B cell (primary cell): ENCODE results near the gene ATF6B. TPM values are rescaled to one million over a fixed set of nuclear protein-coding genes. Genes with fewer than 3 reads are reported as not detected.

Experiments
- ATAC-seq: fragments of 200-7000 bp; cut with Tn5 transposase; one replicate; pipeline ENCODE4 v1.10.0; 2021; ENCODE audit warnings: low read depth, mild to moderate bottlenecking, moderate number of reproducible peaks, moderate library complexity
- CTCF ChIA-PET: fragments of 350-600 bp; sonication (Branson Sonifier 250); formaldehyde crosslinking; loops from one replicate; lab custom pipeline; 2021; ENCODE audit warnings: antibody characterized with exemption, inconsistent platforms; lab: Charles Lee
- POLR2A ChIA-PET: fragments of 350-600 bp; sonication (Branson Sonifier 250); formaldehyde crosslinking; loops from one replicate; lab custom pipeline; 2021; ENCODE audit warnings: antibody characterized with exemption; lab: Charles Lee
- DNase-seq: peaks from one replicate; pipeline ENCODE4 v3.0.0; 2013
- H2AFZ ChIP-seq: 2 replicates; pipeline ENCODE4 v1.6.1; 2012; ENCODE audit warnings: mild to moderate bottlenecking, low read depth, low read length; ENCODE audit not compliant: insufficient read depth, poor library complexity, severe bottlenecking
- H3K27ac ChIP-seq, 2 donors: 1 replicate in 1 of 2; 2 replicates in 1 of 2; pipeline ENCODE4 v1.5.1; 2012 to 2013; ENCODE audit warnings: low read length in 2 of 2, mild to moderate bottlenecking in 2 of 2, moderate library complexity in 1 of 2
- H3K27me3 ChIP-seq, 4 experiments: fragments of 200-600 bp in 1 of 4; sonication (generic) in 1 of 4; replicated peaks in 1 of 4; 1 replicate in 2 of 4; 2 replicates in 2 of 4; pipeline versions ENCODE4 v1.6.1 to v1.7.0; 2013 to 2016; ENCODE audit warnings: low read length in 3 of 4, mild to moderate bottlenecking in 2 of 4, mixed read lengths in 1 of 4, moderate library complexity in 1 of 4; ENCODE audit not compliant: insufficient read depth in 4 of 4, control insufficient read depth in 3 of 4; ENCODE audit errors: control extremely low read depth in 1 of 4
- H3K36me3 ChIP-seq, 2 experiments: replicated peaks in 1 of 2; 1 replicate in 1 of 2; 2 replicates in 1 of 2; pipeline versions ENCODE4 v1.6.1 to v1.7.1; 2013; ENCODE audit warnings: low read length in 1 of 2; ENCODE audit not compliant: insufficient read depth in 2 of 2, control insufficient read depth in 1 of 2; ENCODE audit errors: control extremely low read depth in 1 of 2, extremely low read depth in 1 of 2
- H3K4me1 ChIP-seq, 2 donors: fragments of 200-600 bp in 1 of 2; sonication (generic) in 1 of 2; 1 replicate in 1 of 2; 2 replicates in 1 of 2; pipeline versions ENCODE4 v1.5.1 to v1.6.1; 2013 to 2017; ENCODE audit warnings: low read length in 2 of 2; ENCODE audit not compliant: control insufficient read depth in 2 of 2, insufficient read depth in 2 of 2
- H3K4me2 ChIP-seq: replicated peaks from 2 replicates; pipeline ENCODE3; 2012; ENCODE audit warnings: mild to moderate bottlenecking, low read depth, low read length; ENCODE audit not compliant: poor library complexity, severe bottlenecking
- H3K4me3 ChIP-seq, 5 experiments: fragments of 200-600 bp in 1 of 5; sonication (generic) in 1 of 5; 1 replicate in 3 of 5; 2 replicates in 2 of 5; pipeline versions ENCODE4 v1.5.1 to v1.7.0; 2011 to 2016; ENCODE audit warnings: low read length in 4 of 5, mild to moderate bottlenecking in 4 of 5, low read depth in 2 of 5, control low read depth in 1 of 5, moderate library complexity in 1 of 5; ENCODE audit not compliant: insufficient read depth in 1 of 5; ENCODE audit errors: control extremely low read depth in 1 of 5, extremely low read depth in 1 of 5
- H3K79me2 ChIP-seq: fragments of 200-600 bp; sonication (generic); one replicate; pipeline ENCODE4 v1.6.0; 2016; ENCODE audit warnings: low read length; ENCODE audit not compliant: control insufficient read depth, insufficient read depth
- H3K9ac ChIP-seq: fragments of 200-600 bp; sonication (generic); 2 replicates; pipeline ENCODE4 v1.6.1; 2017; ENCODE audit warnings: mild to moderate bottlenecking, low read length, moderate library complexity
- H3K9me3 ChIP-seq, 3 donors: one replicate each; pipeline versions ENCODE4 v1.6.1 to v1.7.1; 2013; ENCODE audit warnings: low read length in 2 of 3; ENCODE audit not compliant: control insufficient read depth in 2 of 3, insufficient read depth in 1 of 3; ENCODE audit errors: control extremely low read depth in 1 of 3
- H4K20me1 ChIP-seq: 2 replicates; pipeline ENCODE4 v1.6.0; 2012; ENCODE audit warnings: mild to moderate bottlenecking, low read length; ENCODE audit not compliant: insufficient read depth, control insufficient read depth, poor library complexity, severe bottlenecking
- H3K27ac Mint-ChIP-seq: one replicate; pipeline ENCODE4 v1.8.0; 2021; ENCODE audit warnings: mixed read lengths
- H3K27me3 Mint-ChIP-seq: one replicate; pipeline ENCODE4 v1.8.0; 2021; ENCODE audit warnings: mixed read lengths
- H3K4me1 Mint-ChIP-seq: one replicate; pipeline ENCODE4 v1.8.0; 2021; ENCODE audit warnings: mixed read lengths
- H3K4me3 Mint-ChIP-seq: one replicate; pipeline ENCODE4 v1.8.0; 2021; ENCODE audit warnings: mixed read lengths
- H3K9me3 Mint-ChIP-seq: one replicate; pipeline ENCODE4 v1.8.0; 2022; ENCODE audit warnings: mixed read lengths; ENCODE audit not compliant: insufficient read depth
- CTCF ChIP-seq: fragments of 200-600 bp; IDR thresholded peaks from one replicate; pipeline ENCODE4 v1.8.0; 2022; ENCODE audit warnings: antibody characterized with exemption, mild to moderate bottlenecking
- EZH2 ChIP-seq: IDR thresholded peaks from 2 replicates; pipeline ENCODE4 v1.6.1; 2012; ENCODE audit warnings: borderline replicate concordance, low read depth, mild to moderate bottlenecking, moderate library complexity, low read length; ENCODE audit not compliant: insufficient read depth, poor library complexity, severe bottlenecking
- WGBS: methylation state at CpG from one replicate; pipeline ENCODE4 v1.1.5; 2013; ENCODE audit warnings: missing lambda C conversion rate; ENCODE audit not compliant: insufficient coverage; 5-methylcytosine and 5-hydroxymethylcytosine counted together
- intact Hi-C: fragments of 100-400 bp; cut with micrococcal nuclease; formaldehyde crosslinking; loops from one replicate; pipeline ENCODE4 v1.10.0; 2022
- polyA plus RNA-seq: library from polyadenylated mRNA; depleted of rRNA; stranded (reverse); fragments of >200 nt; gene quantifications from 2 replicates; pipeline ENCODE4 v1.2.3, GENCODE V29; 2012
- total RNA-seq, 2 donors: library from RNA; stranded (reverse); fragments of 120-200 nt in 1 of 2; gene quantifications; 1 replicate in 1 of 2; 2 replicates in 1 of 2; pipeline versions ENCODE4 v1.2.3 to v1.2.4, GENCODE V29; 2013 to 2022

Gene ATF6B
- total and polyA plus RNA-seq, 2 donors (not counting 1 experiment from before 2014, with no cell fraction given) = 180 to 201 TPM

GRCh38 chr6:32123681-32124080 is 4.4 kb downstream of the ATF6B start:
- no peak overlapping the region for H2AFZ ChIP-seq
- intact Hi-C loops = loop anchor here (10.0 kb wide), 1 partner anchor 671 kb away; no protein-coding TSS in a partner anchor
- no peaks in the 10 kb centered on the region for H3K27me3 Mint-ChIP-seq
- no peaks in the 10 kb centered on the region for H3K27me3 ChIP-seq
- H3K4me3 ChIP-seq = no peak overlapping the region
- CTCF ChIA-PET = interaction anchor here (1.2 kb wide), 1 partner anchor 74 kb away, joined by 4 read pairs; no protein-coding TSS in a partner anchor
- POLR2A ChIA-PET = no interaction called here
- H3K27ac ChIP-seq = no peak overlapping the region
- H3K27ac Mint-ChIP-seq = no peak overlapping the region
- peaks cover 22% of the 10 kb centered on the region for H4K20me1 ChIP-seq
- ATAC-seq (no peak), DNase-seq (no peak)
- peaks cover 38% of the 10 kb centered on the region for H3K4me1 Mint-ChIP-seq
- peaks cover 12 to 75% of the 10 kb centered on the region in 2 experiments for H3K36me3 ChIP-seq
- H3K79me2 ChIP-seq = peaks cover 51% of the 10 kb centered on the region
- no peak for TF ChIP-seq EZH2
- no peak for TF ChIP-seq CTCF
- H3K4me1 ChIP-seq = peaks cover 15 to 21% of the 10 kb centered on the region in 2 donors
- no peak overlapping the region for H3K4me2 ChIP-seq
- H3K4me3 Mint-ChIP-seq = no peak overlapping the region
- H3K9ac ChIP-seq = no peak overlapping the region
- WGBS = 100% methylated on average over 3 of the region's 4 CpGs
- H3K9me3 Mint-ChIP-seq = no peaks in the 10 kb centered on the region
- peaks cover 0 to 2% (median 0%) of the 10 kb centered on the region in 3 donors for H3K9me3 ChIP-seq

GRCh38 chr6:32120573-32121059 is 7.4 kb downstream of the ATF6B start:
- peaks cover 12% of the 10 kb centered on the region for H3K4me1 Mint-ChIP-seq
- Histone ChIP-seq H4K20me1 (peaks cover 21% of the 10 kb centered on the region), H3K4me3 (no peak overlapping the region), H3K27ac (no peak overlapping the region), H3K9me3 (no peaks in the 10 kb centered on the region), H2AFZ (no peak overlapping the region), H3K4me2 (no peak overlapping the region), H3K79me2 (peaks cover 22% of the 10 kb centered on the region), H3K9ac (no peak overlapping the region), H3K27me3 (no peaks in the 10 kb centered on the region), H3K36me3 (peaks cover 8 to 90% of the 10 kb centered on the region in 2 experiments), H3K4me1 (peaks cover 0 to 3% of the 10 kb centered on the region in 2 donors)
- ChIA-PET CTCF (interaction anchor here (0.7 to 5.0 kb wide), 4 partner anchors 8 to 1019 kb away, joined by 3 to 40 read pairs (median 10); partner anchors contain the start of genes ATF6B and FKBPL), POLR2A (interaction anchor here (1.0 kb wide), 1 partner anchor 9 kb away, joined by 3 read pairs; no protein-coding TSS in a partner anchor)
- TF ChIP-seq EZH2 (no peak), CTCF (no peak)
- no peak for ATAC-seq
- H3K9me3 Mint-ChIP-seq = no peaks in the 10 kb centered on the region
- 96% methylated on average over 10 of the region's 12 CpGs for WGBS
- DNase-seq = no peak
- no peak overlapping the region for H3K27ac Mint-ChIP-seq
- H3K27me3 Mint-ChIP-seq = no peaks in the 10 kb centered on the region
- H3K4me3 Mint-ChIP-seq = no peak overlapping the region
- intact Hi-C loops = loop anchor here (10.0 kb wide), 1 partner anchor 674 kb away; no protein-coding TSS in a partner anchor
